Ascending aorta (tissue), 2 donors: ENCODE measurements around the gene DUSP3. TPM values are rescaled to one million over a fixed set of nuclear protein-coding genes. Genes with fewer than 3 reads are reported as not detected.

Experiments used
- DNase-seq, 2 donors: peaks; one replicate each; pipeline ENCODE4 v3.0.0-alpha.2; 2019; ENCODE audit warnings: low spot score in 2 of 2
- H3K27ac ChIP-seq, 2 donors: fragments of 200-600 bp; sonication (generic); one replicate each; pipeline ENCODE4 v1.5.1; 2016 to 2017; ENCODE audit warnings: mild to moderate bottlenecking in 1 of 2
- H3K27me3 ChIP-seq: fragments of 200-600 bp; sonication (generic); one replicate; pipeline ENCODE4 v1.5.1; 2017
- H3K36me3 ChIP-seq, 2 donors: fragments of 200-600 bp; sonication (generic); one replicate each; pipeline ENCODE4 v1.5.1; 2016
- H3K4me1 ChIP-seq, 2 donors: fragments of 200-600 bp; sonication (generic); one replicate each; pipeline ENCODE4 v1.5.1; 2016 to 2017; ENCODE audit warnings: mild to moderate bottlenecking in 1 of 2
- H3K4me3 ChIP-seq, 2 donors: fragments of 200-600 bp; sonication (generic); one replicate each; pipeline ENCODE4 v1.5.1; 2016 to 2017; ENCODE audit warnings: mild to moderate bottlenecking in 1 of 2
- H3K9me3 ChIP-seq, 2 donors: fragments of 200-600 bp; sonication (generic); one replicate each; pipeline ENCODE4 v1.5.1; 2016
- intact Hi-C: fragments of 100-400 bp; cut with DNase I; formaldehyde crosslinking; loops from one replicate; pipeline ENCODE4 v1.15.1; 2023
- total RNA-seq: library from RNA; depleted of rRNA; stranded (reverse); fragments of >200 nt; gene quantifications from one replicate; pipeline ENCODE4 v1.1.0, GENCODE V29; 2016
- TF ChIP-seq, protein P1 (sequence below), 3 experiments: fragments of 200-600 bp in 2 of 3; fragments of 450-650 bp in 1 of 3; sonication (generic) in 2 of 3; IDR thresholded peaks; one replicate each; pipeline ENCODE4 v1.5.1; 2016 to 2019; ENCODE audit warnings: antibody characterized with exemption in 3 of 3, mild to moderate bottlenecking in 1 of 3, moderate library complexity in 1 of 3

Gene DUSP3
- total RNA-seq, 1 donor from 2014 or later, result 70.5 TPM

DNA sequence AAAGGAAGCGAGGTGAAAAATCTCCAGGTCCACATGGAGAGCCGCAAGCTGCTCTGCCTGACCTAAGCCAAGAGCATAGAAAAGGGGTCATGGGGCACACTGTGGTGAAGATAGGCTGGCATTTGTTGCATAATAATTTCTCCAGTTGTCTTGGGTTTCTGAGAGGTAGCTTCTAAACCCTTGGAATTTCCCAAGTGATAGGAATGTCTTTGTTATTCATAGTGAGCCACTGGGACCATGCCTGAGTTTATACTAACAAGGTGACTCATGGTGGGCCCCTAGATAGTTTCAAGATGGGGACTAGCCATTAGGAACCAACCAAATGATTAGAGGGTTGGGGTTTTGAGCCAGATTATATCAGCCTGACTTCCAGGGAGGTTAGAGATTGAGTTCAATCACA, 45.8 kb downstream of the DUSP3 start:
- no peak for DNase-seq
- Histone ChIP-seq H3K27ac (no peak overlapping the region), H3K9me3 (no peaks in the 10 kb centered on the region), H3K4me3 (no peak overlapping the region), H3K4me1 (peaks cover 0 to 3% of the 10 kb centered on the region in 2 donors), H3K36me3 (no peaks in the 10 kb centered on the region), H3K27me3 (no peaks in the 10 kb centered on the region)
- TF ChIP-seq, protein P1, sequence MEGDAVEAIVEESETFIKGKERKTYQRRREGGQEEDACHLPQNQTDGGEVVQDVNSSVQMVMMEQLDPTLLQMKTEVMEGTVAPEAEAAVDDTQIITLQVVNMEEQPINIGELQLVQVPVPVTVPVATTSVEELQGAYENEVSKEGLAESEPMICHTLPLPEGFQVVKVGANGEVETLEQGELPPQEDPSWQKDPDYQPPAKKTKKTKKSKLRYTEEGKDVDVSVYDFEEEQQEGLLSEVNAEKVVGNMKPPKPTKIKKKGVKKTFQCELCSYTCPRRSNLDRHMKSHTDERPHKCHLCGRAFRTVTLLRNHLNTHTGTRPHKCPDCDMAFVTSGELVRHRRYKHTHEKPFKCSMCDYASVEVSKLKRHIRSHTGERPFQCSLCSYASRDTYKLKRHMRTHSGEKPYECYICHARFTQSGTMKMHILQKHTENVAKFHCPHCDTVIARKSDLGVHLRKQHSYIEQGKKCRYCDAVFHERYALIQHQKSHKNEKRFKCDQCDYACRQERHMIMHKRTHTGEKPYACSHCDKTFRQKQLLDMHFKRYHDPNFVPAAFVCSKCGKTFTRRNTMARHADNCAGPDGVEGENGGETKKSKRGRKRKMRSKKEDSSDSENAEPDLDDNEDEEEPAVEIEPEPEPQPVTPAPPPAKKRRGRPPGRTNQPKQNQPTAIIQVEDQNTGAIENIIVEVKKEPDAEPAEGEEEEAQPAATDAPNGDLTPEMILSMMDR (IDR thresholded peaks at IDR 0.05), result no peak
- intact Hi-C loops, result no loop called here

- intact Hi-C loops, result no loop called here
- H3K4me1 ChIP-seq, result no peaks in the 10 kb centered on the region
- TF ChIP-seq, protein P1 (IDR thresholded peaks at IDR 0.05), result no peak
- H3K27me3 ChIP-seq, result no peaks in the 10 kb centered on the region
- no peak overlapping the region for H3K27ac ChIP-seq
- no peak overlapping the region for H3K4me3 ChIP-seq
- DNase-seq, result no peak
- no peaks in the 10 kb centered on the region for H3K9me3 ChIP-seq
- H3K36me3 ChIP-seq, result no peaks in the 10 kb centered on the region
Observed at GRCh38 chr17:43728081-43728480, 50.7 kb downstream of the DUSP3 start.

DNA sequence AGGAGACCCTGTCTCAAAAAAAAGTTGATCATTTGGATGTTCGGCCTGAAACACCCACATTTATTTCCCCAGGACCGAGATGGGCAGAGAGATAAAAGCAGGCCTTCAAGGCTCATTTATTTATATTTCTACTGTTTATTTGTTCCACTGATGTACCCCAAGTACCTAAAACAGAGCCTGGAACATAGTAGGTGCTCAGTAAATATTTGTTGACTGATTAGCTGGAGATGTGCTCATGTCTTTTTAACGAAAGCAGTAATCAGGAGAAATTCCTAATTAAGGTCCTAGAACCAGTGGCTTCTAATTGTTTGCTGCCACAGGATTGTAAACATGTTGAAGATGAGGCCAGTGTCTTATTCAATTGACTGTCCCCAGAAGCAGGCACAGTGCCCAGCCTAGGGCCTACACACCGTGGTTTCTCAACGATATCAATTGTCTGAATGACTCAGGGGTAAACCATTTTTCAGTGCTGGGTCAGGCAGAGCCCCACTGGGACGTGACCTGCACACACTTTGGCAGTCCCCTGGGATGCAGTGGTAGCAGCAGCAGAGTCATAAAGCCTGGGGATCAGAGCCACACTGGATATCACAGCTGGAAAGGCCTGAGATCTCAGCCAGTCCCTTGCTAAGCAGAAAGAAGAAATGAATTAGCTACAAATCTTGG, 54.9 kb downstream of the DUSP3 start:
- TF ChIP-seq, protein P1 (IDR thresholded peaks at IDR 0.05), result no peak
- peak in 1 of 2 donors; percentile 74 for DNase-seq
- intact Hi-C loops, result no loop called here
- H3K27ac ChIP-seq, result no peak overlapping the region
- H3K9me3 ChIP-seq, result no peaks in the 10 kb centered on the region
- no peaks in the 10 kb centered on the region for H3K36me3 ChIP-seq
- H3K27me3 ChIP-seq, result no peaks in the 10 kb centered on the region
- H3K4me1 ChIP-seq, result peaks cover 0 to 6% of the 10 kb centered on the region in 2 donors
- no peak overlapping the region for H3K4me3 ChIP-seq

DNA sequence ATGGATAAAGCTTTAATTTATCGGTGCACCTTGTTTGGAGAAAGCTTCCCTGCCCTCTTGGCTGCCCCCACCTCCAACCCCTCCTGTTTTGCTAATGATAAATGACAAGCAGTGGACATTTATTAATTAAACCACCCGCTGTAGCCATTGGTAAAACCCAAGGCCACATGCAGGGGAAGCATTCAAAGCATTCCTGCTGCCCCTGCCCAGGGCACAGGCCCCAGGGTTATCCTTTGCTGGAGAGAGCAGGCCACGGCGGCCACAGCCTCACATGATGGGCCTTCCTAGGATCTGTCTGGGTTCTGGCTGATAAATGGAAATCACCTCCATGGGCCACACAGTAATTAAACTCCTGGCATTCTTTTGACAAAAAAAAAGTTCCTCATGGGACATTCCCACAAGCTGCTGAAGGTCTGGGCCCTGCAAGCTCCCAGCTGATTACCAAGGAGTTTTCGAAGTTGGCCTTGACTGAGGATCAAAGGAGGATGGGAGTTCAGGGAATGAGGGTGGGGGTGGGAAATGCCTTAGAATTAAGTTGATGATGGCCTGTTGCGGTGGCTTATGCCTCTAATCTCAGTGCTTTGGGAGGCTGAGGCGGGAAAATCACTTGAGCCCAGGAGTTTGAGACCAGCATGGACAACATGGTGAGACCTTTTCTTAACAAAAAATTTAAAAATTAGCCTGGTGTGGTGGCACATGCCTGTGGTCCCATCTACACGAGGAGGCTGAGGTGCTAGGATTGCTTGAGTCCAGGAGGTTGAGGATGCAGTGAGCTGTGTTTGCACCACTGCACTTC, 55.7 kb downstream of the DUSP3 start:
- no peak for DNase-seq
- Histone ChIP-seq H3K27me3 (no peaks in the 10 kb centered on the region), H3K4me3 (no peak overlapping the region), H3K9me3 (no peaks in the 10 kb centered on the region), H3K4me1 (peaks cover 0 to 6% of the 10 kb centered on the region in 2 donors), H3K27ac (peak overlapping the region in 1 of 2 donors; percentile 8), H3K36me3 (no peaks in the 10 kb centered on the region)
- TF ChIP-seq, protein P1 (IDR thresholded peaks at IDR 0.05), result no peak
- intact Hi-C loops, result no loop called here

- Histone ChIP-seq H3K9me3 (no peaks in the 10 kb centered on the region), H3K36me3 (no peaks in the 10 kb centered on the region), H3K27me3 (no peaks in the 10 kb centered on the region), H3K27ac (peak overlapping the region; percentile 8 to 93), H3K4me3 (no peak overlapping the region), H3K4me1 (peaks cover 0 to 6% of the 10 kb centered on the region in 2 donors)
- DNase-seq, result no peak
- intact Hi-C loops, result no loop called here
- TF ChIP-seq, protein P1 (IDR thresholded peaks at IDR 0.05), result no peak
Observed at GRCh38 chr17:43722269-43722619, 56.5 kb downstream of the DUSP3 start.
